H1 (cell line): ENCODE results near the gene TSC22D3. TPM values are rescaled to one million over a fixed set of nuclear protein-coding genes. Genes with fewer than 3 reads are reported as not detected.

Experiments
- HDAC6 ChIP-seq: IDR thresholded peaks from one replicate; pipeline ENCODE4 v1.7.1; 2012; ENCODE audit warnings: low read depth, mild to moderate bottlenecking, inconsistent platforms, low read length, moderate library complexity
- RAD21 ChIP-seq, 2 experiments: IDR thresholded peaks in 1 of 2; conservative IDR thresholded peaks in 1 of 2; 2 replicates each; pipeline ENCODE4 v1.6.1; 2011; ENCODE audit warnings: low read depth in 2 of 2, low read length in 2 of 2, improper control_type of control experiment in 1 of 2, inconsistent platforms in 1 of 2, mild to moderate bottlenecking in 1 of 2, moderate library complexity in 1 of 2
- RBBP5 ChIP-seq: IDR thresholded peaks from 2 replicates; pipeline ENCODE4 v1.7.1; 2012; ENCODE audit warnings: low read depth, mild to moderate bottlenecking, inconsistent platforms, low read length, moderate library complexity, borderline replicate concordance
- SP4 ChIP-seq: IDR thresholded peaks from 2 replicates; pipeline ENCODE4 v1.6.1; 2012; ENCODE audit warnings: low read length, inconsistent platforms
- ZNF274 ChIP-seq: IDR thresholded peaks from 2 replicates; pipeline ENCODE4 v1.7.0; 2012; ENCODE audit warnings: low read length, borderline replicate concordance; ENCODE audit errors: extremely low read depth
- polyA plus RNA-seq, 7 experiments: library from polyadenylated mRNA; depleted of rRNA in 3 of 7; stranded (reverse) in 5 of 7; unstranded in 2 of 7; fragments of >200 nt in 5 of 7; fragments of 200-250 nt in 2 of 7; gene quantifications; 1 replicate in 5 of 7; 2 replicates in 1 of 7; 4 replicates in 1 of 7; pipeline versions ENCODE4 v1.2.1 to v1.2.3, GENCODE V29; 2011 to 2013; ENCODE audit warnings: missing spikeins in 2 of 7, mixed read lengths in 2 of 7
- total RNA-seq: library from RNA; stranded (reverse); fragmentation: NEBNext Ultra II Directional; extraction: Animal tissue kit (Norgen Biotek cat#: 25700); gene quantifications from 2 replicates; pipeline ENCODE4 v1.2.1, GENCODE V29; 2021
- TF ChIP-seq, protein P1 (sequence below): fragments of 300-600 bp; sonication (generic); IDR thresholded peaks from 2 replicates; pipeline ENCODE4 v1.7.1; 2012; ENCODE audit warnings: low read length, moderate library complexity, mild to moderate bottlenecking, inconsistent platforms; ENCODE audit not compliant: insufficient replicate concordance
- TF ChIP-seq, protein P2 (sequence below): IDR thresholded peaks from 2 replicates; pipeline ENCODE4 v1.6.1; 2012; ENCODE audit warnings: inconsistent platforms

TSC22D3 gene
- total and polyA plus RNA-seq, 2 of the 8 experiments (the other 6 are each of a cell fraction or from before 2014, with no cell fraction given) = 7.6 to 12.9 TPM

DNA sequence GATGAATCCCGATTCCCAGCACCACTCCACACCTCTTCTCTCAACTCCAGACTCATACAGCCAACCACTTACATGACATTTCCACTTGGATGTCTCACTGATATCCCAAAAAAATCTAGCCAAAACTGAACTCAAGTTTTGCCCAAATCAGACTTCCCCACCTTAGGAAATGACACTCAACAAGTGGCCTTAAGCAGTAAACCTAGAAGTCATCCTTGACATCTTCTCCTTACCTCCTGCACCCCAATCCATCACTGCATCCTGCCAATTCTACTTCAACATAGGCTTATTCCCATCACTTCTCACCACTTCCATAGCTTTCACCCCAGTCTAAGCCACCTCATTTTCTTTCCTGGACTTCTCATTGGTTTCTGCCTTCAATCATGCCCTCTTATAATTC lies 108.2 kb downstream of the TSC22D3 start (continued):
- TF ChIP-seq, protein P1, sequence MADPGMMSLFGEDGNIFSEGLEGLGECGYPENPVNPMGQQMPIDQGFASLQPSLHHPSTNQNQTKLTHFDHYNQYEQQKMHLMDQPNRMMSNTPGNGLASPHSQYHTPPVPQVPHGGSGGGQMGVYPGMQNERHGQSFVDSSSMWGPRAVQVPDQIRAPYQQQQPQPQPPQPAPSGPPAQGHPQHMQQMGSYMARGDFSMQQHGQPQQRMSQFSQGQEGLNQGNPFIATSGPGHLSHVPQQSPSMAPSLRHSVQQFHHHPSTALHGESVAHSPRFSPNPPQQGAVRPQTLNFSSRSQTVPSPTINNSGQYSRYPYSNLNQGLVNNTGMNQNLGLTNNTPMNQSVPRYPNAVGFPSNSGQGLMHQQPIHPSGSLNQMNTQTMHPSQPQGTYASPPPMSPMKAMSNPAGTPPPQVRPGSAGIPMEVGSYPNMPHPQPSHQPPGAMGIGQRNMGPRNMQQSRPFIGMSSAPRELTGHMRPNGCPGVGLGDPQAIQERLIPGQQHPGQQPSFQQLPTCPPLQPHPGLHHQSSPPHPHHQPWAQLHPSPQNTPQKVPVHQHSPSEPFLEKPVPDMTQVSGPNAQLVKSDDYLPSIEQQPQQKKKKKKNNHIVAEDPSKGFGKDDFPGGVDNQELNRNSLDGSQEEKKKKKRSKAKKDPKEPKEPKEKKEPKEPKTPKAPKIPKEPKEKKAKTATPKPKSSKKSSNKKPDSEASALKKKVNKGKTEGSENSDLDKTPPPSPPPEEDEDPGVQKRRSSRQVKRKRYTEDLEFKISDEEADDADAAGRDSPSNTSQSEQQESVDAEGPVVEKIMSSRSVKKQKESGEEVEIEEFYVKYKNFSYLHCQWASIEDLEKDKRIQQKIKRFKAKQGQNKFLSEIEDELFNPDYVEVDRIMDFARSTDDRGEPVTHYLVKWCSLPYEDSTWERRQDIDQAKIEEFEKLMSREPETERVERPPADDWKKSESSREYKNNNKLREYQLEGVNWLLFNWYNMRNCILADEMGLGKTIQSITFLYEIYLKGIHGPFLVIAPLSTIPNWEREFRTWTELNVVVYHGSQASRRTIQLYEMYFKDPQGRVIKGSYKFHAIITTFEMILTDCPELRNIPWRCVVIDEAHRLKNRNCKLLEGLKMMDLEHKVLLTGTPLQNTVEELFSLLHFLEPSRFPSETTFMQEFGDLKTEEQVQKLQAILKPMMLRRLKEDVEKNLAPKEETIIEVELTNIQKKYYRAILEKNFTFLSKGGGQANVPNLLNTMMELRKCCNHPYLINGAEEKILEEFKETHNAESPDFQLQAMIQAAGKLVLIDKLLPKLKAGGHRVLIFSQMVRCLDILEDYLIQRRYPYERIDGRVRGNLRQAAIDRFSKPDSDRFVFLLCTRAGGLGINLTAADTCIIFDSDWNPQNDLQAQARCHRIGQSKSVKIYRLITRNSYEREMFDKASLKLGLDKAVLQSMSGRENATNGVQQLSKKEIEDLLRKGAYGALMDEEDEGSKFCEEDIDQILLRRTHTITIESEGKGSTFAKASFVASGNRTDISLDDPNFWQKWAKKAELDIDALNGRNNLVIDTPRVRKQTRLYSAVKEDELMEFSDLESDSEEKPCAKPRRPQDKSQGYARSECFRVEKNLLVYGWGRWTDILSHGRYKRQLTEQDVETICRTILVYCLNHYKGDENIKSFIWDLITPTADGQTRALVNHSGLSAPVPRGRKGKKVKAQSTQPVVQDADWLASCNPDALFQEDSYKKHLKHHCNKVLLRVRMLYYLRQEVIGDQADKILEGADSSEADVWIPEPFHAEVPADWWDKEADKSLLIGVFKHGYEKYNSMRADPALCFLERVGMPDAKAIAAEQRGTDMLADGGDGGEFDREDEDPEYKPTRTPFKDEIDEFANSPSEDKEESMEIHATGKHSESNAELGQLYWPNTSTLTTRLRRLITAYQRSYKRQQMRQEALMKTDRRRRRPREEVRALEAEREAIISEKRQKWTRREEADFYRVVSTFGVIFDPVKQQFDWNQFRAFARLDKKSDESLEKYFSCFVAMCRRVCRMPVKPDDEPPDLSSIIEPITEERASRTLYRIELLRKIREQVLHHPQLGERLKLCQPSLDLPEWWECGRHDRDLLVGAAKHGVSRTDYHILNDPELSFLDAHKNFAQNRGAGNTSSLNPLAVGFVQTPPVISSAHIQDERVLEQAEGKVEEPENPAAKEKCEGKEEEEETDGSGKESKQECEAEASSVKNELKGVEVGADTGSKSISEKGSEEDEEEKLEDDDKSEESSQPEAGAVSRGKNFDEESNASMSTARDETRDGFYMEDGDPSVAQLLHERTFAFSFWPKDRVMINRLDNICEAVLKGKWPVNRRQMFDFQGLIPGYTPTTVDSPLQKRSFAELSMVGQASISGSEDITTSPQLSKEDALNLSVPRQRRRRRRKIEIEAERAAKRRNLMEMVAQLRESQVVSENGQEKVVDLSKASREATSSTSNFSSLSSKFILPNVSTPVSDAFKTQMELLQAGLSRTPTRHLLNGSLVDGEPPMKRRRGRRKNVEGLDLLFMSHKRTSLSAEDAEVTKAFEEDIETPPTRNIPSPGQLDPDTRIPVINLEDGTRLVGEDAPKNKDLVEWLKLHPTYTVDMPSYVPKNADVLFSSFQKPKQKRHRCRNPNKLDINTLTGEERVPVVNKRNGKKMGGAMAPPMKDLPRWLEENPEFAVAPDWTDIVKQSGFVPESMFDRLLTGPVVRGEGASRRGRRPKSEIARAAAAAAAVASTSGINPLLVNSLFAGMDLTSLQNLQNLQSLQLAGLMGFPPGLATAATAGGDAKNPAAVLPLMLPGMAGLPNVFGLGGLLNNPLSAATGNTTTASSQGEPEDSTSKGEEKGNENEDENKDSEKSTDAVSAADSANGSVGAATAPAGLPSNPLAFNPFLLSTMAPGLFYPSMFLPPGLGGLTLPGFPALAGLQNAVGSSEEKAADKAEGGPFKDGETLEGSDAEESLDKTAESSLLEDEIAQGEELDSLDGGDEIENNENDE = no peak
- TF ChIP-seq HDAC6 (no peak), RBBP5 (no peak), RAD21 (IDR thresholded peaks at IDR 0.05 in 1 of 2, conservative IDR thresholded peaks at IDR 0.05 in 1 of 2; ENCODE audit: low read depth in 2 of 2, low read length in 2 of 2) (no peak), SP4 (no peak), ZNF274 (no peak)
- TF ChIP-seq, protein P2, sequence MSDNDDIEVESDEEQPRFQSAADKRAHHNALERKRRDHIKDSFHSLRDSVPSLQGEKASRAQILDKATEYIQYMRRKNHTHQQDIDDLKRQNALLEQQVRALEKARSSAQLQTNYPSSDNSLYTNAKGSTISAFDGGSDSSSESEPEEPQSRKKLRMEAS = no peak
